HUES48 (cell line): ENCODE results near the gene PIPOX.
"Not testable (repeated sequence)": the region's sequence is repeated elsewhere in the genome, so short reads cannot be mapped to it uniquely, and the experiment has no call there.

Experiments used
- H3K27ac ChIP-seq: one replicate; pipeline ENCODE4 v1.7.0; 2013; ENCODE audit warnings: low read depth, low read length, inconsistent platforms
- H3K27me3 ChIP-seq: 2 replicates; pipeline ENCODE4 v1.6.1; 2013; ENCODE audit warnings: mild to moderate bottlenecking, low read length; ENCODE audit not compliant: control insufficient read depth, insufficient read depth
- H3K36me3 ChIP-seq: 2 replicates; pipeline ENCODE4 v1.6.1; 2013; ENCODE audit warnings: low read length; ENCODE audit not compliant: control insufficient read depth, insufficient read depth
- H3K4me1 ChIP-seq: 2 replicates; pipeline ENCODE4 v1.6.1; 2013; ENCODE audit warnings: mild to moderate bottlenecking, low read length; ENCODE audit not compliant: control insufficient read depth, insufficient read depth
- H3K4me3 ChIP-seq: 2 replicates; pipeline ENCODE4 v1.5.1; 2013; ENCODE audit warnings: mild to moderate bottlenecking, low read depth, low read length
- H3K9ac ChIP-seq: 2 replicates; pipeline ENCODE4 v1.6.1; 2013; ENCODE audit warnings: mild to moderate bottlenecking, low read depth, low read length, moderate library complexity
- H3K9me3 ChIP-seq: 2 replicates; pipeline ENCODE4 v1.6.1; 2013; ENCODE audit warnings: low read length; ENCODE audit not compliant: control insufficient read depth, insufficient read depth

PIPOX gene

GRCh38 chr17:29086628-29087332, 43.8 kb downstream of the PIPOX start:
- Histone ChIP-seq H3K4me3 (no peak overlapping the region), H3K9me3 (no peaks in the 10 kb centered on the region), H3K9ac (no peak overlapping the region), H3K27me3 (no peaks in the 10 kb centered on the region), H3K27ac (peak overlapping the region; percentile 15), H3K4me1 (peaks cover 26% of the 10 kb centered on the region), H3K36me3 (peaks cover 25% of the 10 kb centered on the region)

DNA sequence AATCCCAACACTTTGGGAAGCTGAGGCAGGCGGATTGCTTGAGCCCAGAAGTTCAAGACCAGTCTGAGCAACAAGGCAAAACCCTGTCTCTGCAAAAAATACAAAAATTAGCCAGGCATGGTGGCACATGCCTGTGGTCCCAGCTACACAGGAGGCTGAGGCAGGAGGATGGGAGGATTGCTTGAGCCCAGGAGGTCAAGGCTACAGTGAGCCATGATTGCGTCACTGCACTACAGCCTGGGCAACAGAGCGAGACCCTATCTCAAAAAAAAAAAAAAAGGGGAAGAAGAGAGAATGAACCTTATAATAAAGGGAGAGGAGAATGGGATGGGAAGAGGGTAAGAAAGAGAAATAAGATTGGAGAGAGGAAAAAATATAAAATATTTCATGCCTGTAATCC, 45.8 kb downstream of the PIPOX start:
- peaks cover 45% of the 10 kb centered on the region for H3K36me3 ChIP-seq
- H3K9ac ChIP-seq, H3K27me3 ChIP-seq, H3K9me3 ChIP-seq, H3K27ac ChIP-seq, H3K4me3 ChIP-seq: not testable (repeated sequence)
- H3K4me1 ChIP-seq, result peaks cover 26% of the 10 kb centered on the region

DNA sequence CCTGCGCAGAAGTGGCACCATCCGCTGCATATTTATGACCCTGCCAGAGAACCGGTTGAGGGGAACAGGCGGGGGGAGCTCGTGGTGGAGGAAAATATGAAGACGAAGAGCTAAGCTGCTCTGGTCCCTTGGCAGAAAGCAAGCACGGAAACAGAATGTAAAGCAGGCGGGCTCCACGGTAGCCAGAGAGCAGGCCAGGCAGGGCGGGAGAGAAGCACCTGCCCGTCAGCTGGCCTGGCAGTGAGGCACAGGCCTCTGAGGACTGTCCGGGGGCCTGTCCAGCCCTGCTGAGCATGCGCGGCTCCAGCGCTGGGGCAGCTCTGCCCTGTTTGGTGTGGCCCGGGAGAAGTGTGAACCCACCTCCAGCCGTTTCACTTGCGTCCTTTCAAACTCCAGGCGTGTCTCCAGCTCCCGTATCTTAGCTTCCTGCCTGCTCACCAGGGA, 46.7 kb downstream of the PIPOX start:
- Histone ChIP-seq H3K9me3 (no peaks in the 10 kb centered on the region), H3K36me3 (peaks cover 54% of the 10 kb centered on the region), H3K27ac (no peak overlapping the region), H3K27me3 (no peaks in the 10 kb centered on the region), H3K4me3 (no peak overlapping the region), H3K9ac (no peak overlapping the region), H3K4me1 (peaks cover 23% of the 10 kb centered on the region)

DNA sequence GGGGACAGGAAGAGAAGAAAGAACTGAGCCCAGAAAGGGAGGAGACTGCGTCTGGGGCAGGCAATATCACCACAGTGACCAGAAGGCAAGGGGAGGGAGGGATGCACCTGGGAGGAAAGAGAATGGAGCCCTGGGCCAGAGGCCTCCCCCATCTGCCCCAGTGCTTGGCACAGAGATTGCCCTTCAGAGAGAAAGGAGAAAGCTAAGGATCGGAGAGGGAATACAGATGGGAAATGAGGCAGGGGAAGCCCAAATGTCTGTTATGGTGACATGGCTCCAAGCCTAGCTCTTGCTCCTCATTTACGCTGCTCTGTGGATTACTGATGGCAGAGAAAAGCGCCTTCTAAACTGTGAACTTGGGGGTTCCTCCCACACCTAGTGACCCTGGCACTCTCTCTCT, 47.2 kb downstream of the PIPOX start:
- no peaks in the 10 kb centered on the region for H3K27me3 ChIP-seq
- no peak overlapping the region for H3K27ac ChIP-seq
- H3K4me3 ChIP-seq, result no peak overlapping the region
- no peak overlapping the region for H3K9ac ChIP-seq
- H3K9me3 ChIP-seq, result no peaks in the 10 kb centered on the region
- H3K4me1 ChIP-seq, result peaks cover 18% of the 10 kb centered on the region
- peaks cover 55% of the 10 kb centered on the region for H3K36me3 ChIP-seq

GRCh38 chr17:29090750-29091605, 48.0 kb downstream of the PIPOX start:
- Histone ChIP-seq H3K9me3 (no peaks in the 10 kb centered on the region), H3K4me3 (no peak overlapping the region), H3K4me1 (peaks cover 11% of the 10 kb centered on the region), H3K27ac (no peak overlapping the region), H3K27me3 (no peaks in the 10 kb centered on the region), H3K9ac (no peak overlapping the region), H3K36me3 (peaks cover 53% of the 10 kb centered on the region)

- H3K9me3 ChIP-seq, result no peaks in the 10 kb centered on the region
- peaks cover 8% of the 10 kb centered on the region for H3K4me1 ChIP-seq
- H3K9ac ChIP-seq, result no peak overlapping the region; the same call in 1 of the 2 replicates
- H3K27ac ChIP-seq, result no peak overlapping the region
- peaks cover 55% of the 10 kb centered on the region for H3K36me3 ChIP-seq
- no peaks in the 10 kb centered on the region for H3K27me3 ChIP-seq
- no peak overlapping the region for H3K4me3 ChIP-seq
Measured at GRCh38 chr17:29091606-29092289, 48.8 kb downstream of the PIPOX start.

DNA sequence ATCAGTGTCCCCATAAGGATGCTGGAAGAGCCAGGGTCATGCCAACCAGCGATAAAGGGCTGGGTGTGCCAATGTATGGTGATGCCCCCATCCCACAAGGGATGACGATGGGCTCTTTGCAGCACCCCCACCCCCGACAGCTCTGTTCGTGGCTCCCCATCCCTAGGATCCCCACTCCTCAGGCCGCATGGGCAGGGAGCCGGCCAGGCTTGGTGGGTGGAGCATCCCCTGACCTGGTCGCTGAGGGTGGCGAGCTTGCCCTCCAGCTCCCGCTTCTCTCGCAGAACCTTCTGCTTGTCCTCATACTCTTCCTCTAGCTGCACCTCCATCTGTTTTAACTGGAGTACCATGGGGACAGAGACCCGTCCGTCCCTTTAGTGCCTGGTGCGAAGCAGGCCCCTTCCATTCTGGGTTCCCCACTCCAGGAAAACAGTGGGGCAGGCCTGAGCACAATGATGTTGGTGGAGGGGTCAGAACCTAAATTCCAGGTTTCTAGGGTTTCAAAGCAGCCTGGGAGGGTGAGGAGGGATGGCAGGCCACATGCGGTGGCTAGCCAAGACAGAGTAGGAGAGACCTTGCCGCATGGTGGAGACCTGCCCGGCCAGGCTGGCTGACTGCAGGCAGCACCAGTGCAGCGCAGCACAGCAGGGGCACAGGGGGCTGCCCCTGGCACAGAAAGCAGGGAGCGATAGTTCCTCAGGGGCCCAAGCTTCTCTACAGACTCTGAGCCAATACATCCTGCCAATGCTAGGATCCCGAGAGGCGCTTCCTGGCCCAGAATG, 50.3 kb downstream of the PIPOX start:
- Histone ChIP-seq H3K4me3 (no peak overlapping the region), H3K9me3 (no peaks in the 10 kb centered on the region), H3K36me3 (peaks cover 68% of the 10 kb centered on the region), H3K4me1 (no peaks in the 10 kb centered on the region), H3K27ac (no peak overlapping the region), H3K9ac (no peak overlapping the region), H3K27me3 (no peaks in the 10 kb centered on the region)

DNA sequence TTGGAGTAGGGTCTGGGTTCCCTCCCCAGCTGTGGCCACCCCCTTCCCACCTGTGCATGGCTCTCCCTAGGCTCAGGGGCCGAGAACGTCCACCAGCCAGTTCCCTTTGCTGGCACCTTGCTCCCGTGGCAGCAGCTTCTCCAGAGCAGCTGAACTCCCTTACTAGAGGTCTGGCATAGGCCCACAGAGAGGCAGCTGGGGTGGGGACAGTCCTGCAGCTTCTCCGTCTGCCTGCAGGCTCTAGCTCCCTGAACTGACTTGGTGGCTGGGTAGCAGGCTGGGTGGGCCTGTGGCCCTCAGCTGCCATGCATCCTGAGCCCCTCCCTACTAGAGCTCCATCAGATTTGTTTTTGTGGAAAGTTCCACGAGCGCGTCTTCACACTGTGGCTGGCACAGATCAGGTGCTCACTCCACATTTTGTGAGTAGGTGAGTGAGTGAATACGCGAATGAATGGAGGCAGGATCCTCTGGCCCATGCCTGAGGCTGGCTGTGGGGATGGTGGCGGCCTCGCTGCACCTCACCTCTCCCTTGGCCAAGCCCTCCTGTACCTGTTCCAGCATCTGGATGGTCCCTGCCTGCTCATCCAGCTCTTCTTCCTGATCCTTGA, 51.3 kb downstream of the PIPOX start:
- Histone ChIP-seq H3K4me1 (no peaks in the 10 kb centered on the region), H3K36me3 (peaks cover 77% of the 10 kb centered on the region), H3K9me3 (no peaks in the 10 kb centered on the region), H3K9ac (no peak overlapping the region), H3K27me3 (no peaks in the 10 kb centered on the region), H3K4me3 (no peak overlapping the region), H3K27ac (no peak overlapping the region)

DNA sequence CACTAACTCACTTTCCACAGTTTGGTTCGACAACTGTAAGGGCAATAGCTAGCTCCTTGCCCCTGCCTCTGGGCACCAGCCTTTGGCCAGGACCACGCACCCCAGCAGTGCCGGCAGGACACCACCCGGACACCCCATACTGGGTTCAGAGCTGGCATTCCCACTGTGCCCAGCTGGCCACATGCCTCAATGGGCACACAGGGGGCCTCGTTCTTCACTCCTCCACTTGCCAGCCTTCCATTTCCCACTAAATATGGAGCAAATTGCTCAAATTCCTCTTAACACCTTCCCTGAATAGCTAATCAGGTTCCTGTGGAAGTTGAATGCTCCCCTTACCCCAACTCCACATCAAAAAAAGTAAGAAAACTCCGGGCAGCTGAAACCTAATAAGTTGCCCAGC, 52.5 kb downstream of the PIPOX start:
- Histone ChIP-seq H3K9me3 (no peaks in the 10 kb centered on the region), H3K27me3 (no peaks in the 10 kb centered on the region), H3K4me3 (no peak overlapping the region), H3K4me1 (no peaks in the 10 kb centered on the region), H3K9ac (no peak overlapping the region), H3K27ac (no peak overlapping the region), H3K36me3 (peaks cover 71% of the 10 kb centered on the region)

DNA sequence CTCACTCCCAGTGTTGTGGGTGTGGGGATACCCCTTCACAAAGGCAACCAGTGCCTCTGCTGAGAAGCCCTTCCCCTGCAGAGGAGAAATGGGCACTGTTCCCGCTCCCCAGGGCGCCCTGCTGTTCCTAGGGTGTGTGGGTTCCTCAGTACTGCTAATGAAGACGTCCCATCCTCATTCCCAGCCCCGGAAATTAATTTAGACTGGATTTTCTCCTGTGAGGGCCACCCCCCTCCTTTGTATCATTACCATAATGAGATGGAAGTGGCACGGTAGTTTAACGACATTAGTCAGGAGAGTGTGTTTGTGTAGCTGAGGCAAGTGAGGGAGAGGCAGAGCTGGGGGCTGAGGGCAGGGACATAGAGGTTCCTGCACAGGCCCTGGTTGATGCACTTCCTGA, 53.2 kb downstream of the PIPOX start:
- H3K36me3 ChIP-seq, result peaks cover 66% of the 10 kb centered on the region

More for the DNA sequence above, 53.2 kb downstream of the PIPOX start:
- no peak overlapping the region for H3K4me3 ChIP-seq
- H3K4me1 ChIP-seq, result no peaks in the 10 kb centered on the region
- no peaks in the 10 kb centered on the region for H3K9me3 ChIP-seq
- no peak overlapping the region for H3K9ac ChIP-seq
- no peak overlapping the region for H3K27ac ChIP-seq
- no peaks in the 10 kb centered on the region for H3K27me3 ChIP-seq
